Transverse colon (tissue), 4 donors: ENCODE results near the gene CCDC148. TPM values are rescaled to one million over a fixed set of nuclear protein-coding genes. Genes with fewer than 3 reads are reported as not detected.
A peak's percentile ranks its signal among the peaks of the same experiment; 100 is the strongest.

Experiments used
- DNase-seq: peaks from one replicate; pipeline ENCODE4 v3.0.0-alpha.2; 2019
- H3K27ac ChIP-seq, 4 donors: fragments of 200-600 bp; sonication (generic); 2 replicates each; pipeline ENCODE4 v1.5.1; 2016 to 2018; ENCODE audit warnings: inconsistent platforms in 4 of 4
- H3K27me3 ChIP-seq: fragments of 200-600 bp; sonication (generic); 2 replicates; pipeline ENCODE4 v1.5.1; 2017; ENCODE audit warnings: inconsistent platforms
- H3K36me3 ChIP-seq, 4 donors: fragments of 200-600 bp; sonication (generic); 2 replicates each; pipeline ENCODE4 v1.5.1; 2017 to 2019; ENCODE audit warnings: inconsistent platforms in 4 of 4
- H3K4me1 ChIP-seq, 4 donors: fragments of 200-600 bp; sonication (generic); 2 replicates each; pipeline ENCODE4 v1.5.1; 2017 to 2020; ENCODE audit warnings: inconsistent platforms in 4 of 4
- H3K4me3 ChIP-seq, 4 donors: fragments of 200-600 bp; sonication (generic); 1 replicate in 1 of 4; 2 replicates in 3 of 4; pipeline versions ENCODE4 v1.5.1 to v1.6.1; 2017 to 2019; ENCODE audit warnings: inconsistent platforms in 4 of 4
- H3K9me3 ChIP-seq, 2 donors: fragments of 200-600 bp; sonication (generic); 2 replicates each; pipeline ENCODE4 v1.5.1; 2017 to 2019; ENCODE audit warnings: inconsistent platforms in 2 of 2
- EP300 ChIP-seq: sonication (generic); formaldehyde crosslinking; IDR thresholded peaks from one replicate; pipeline ENCODE4 v1.6.1; 2017; ENCODE audit warnings: antibody characterized with exemption, low read depth
- POLR2A ChIP-seq: fragments of 450-650 bp; IDR thresholded peaks from one replicate; pipeline ENCODE4 v1.6.1; 2016; ENCODE audit warnings: antibody characterized with exemption, mild to moderate bottlenecking, moderate library complexity
- POLR2AphosphoS5 ChIP-seq, 3 donors: sonication (generic); formaldehyde crosslinking; IDR thresholded peaks; one replicate each; pipeline ENCODE4 v1.6.1; 2016; ENCODE audit warnings: antibody characterized with exemption in 3 of 3
- WGBS, 2 donors: methylation state at CpG; one replicate each; pipeline ENCODE4 v1.1.5; 2018; ENCODE audit warnings: low coverage in 1 of 2; 5-methylcytosine and 5-hydroxymethylcytosine counted together
- in situ Hi-C, 4 donors: fragments of 200-750 bp; cut with MboI; loops; one replicate each; pipeline versions ENCODE4 v1.15.0 to v1.15.1; 2017; ENCODE audit warnings: low sequenced_read_pairs in 3 of 4, low pct_ligation_motif_present in 1 of 4, low pct_unique_long_range_greater_than_20kb in 1 of 4
- intact Hi-C: fragments of 100-400 bp; cut with DNase I; formaldehyde crosslinking; loops from one replicate; pipeline ENCODE4 v1.15.1; 2023; ENCODE audit warnings: low total_unique reads
- total RNA-seq, 4 donors: library from RNA; depleted of rRNA; stranded (reverse); fragments of >200 nt; gene quantifications; one replicate each; pipeline ENCODE4 v1.1.0, GENCODE V29; 2016
- TF ChIP-seq, protein P1 (sequence below), 5 experiments: fragments of 200-600 bp in 3 of 5; fragments of 450-650 bp in 2 of 5; sonication (generic) in 3 of 5; IDR thresholded peaks; 1 replicate in 2 of 5; 2 replicates in 3 of 5; pipeline ENCODE4 v1.5.1; 2016 to 2017; ENCODE audit warnings: antibody characterized with exemption in 5 of 5, inconsistent platforms in 3 of 5, mild to moderate bottlenecking in 2 of 5, moderate library complexity in 1 of 5

The CCDC148 gene
- total RNA-seq, 4 donors from 2014 or later = 0.48 TPM; not detected in 3

DNA sequence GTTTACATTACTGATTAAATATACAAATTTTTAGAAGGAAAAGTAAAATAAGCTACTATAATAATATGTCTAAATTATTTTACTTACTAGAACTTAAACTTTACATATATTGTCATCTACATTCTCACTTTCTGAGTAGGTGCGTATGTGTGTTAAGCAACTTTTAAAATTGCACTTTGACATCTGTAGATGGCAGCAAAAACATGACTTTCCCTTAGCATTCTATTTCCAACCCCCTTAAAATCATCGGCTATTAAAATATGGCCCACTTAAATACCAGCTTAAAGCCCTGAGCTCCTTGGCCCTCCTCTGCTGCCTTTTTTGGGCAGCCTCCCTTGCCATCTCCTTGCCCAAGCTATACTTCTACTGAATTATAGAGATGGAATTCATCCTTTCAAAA lies 276.9 kb downstream of the CCDC148 start:
- intact Hi-C loops = no loop called here
- no peak for DNase-seq
- 24 to 40% methylated on average over 2 of the region's 2 CpGs for WGBS, 2 donors
- Histone ChIP-seq H3K4me3 (no peak overlapping the region), H3K36me3 (no peaks in the 10 kb centered on the region), H3K27me3 (no peaks in the 10 kb centered on the region), H3K27ac (no peak overlapping the region), H3K4me1 (no peaks in the 10 kb centered on the region), H3K9me3 (no peaks in the 10 kb centered on the region)
- TF ChIP-seq EP300 = no peak
- TF ChIP-seq, protein P1, sequence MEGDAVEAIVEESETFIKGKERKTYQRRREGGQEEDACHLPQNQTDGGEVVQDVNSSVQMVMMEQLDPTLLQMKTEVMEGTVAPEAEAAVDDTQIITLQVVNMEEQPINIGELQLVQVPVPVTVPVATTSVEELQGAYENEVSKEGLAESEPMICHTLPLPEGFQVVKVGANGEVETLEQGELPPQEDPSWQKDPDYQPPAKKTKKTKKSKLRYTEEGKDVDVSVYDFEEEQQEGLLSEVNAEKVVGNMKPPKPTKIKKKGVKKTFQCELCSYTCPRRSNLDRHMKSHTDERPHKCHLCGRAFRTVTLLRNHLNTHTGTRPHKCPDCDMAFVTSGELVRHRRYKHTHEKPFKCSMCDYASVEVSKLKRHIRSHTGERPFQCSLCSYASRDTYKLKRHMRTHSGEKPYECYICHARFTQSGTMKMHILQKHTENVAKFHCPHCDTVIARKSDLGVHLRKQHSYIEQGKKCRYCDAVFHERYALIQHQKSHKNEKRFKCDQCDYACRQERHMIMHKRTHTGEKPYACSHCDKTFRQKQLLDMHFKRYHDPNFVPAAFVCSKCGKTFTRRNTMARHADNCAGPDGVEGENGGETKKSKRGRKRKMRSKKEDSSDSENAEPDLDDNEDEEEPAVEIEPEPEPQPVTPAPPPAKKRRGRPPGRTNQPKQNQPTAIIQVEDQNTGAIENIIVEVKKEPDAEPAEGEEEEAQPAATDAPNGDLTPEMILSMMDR (IDR thresholded peaks at IDR 0.05) = peak in 3 of 5 experiments; percentile 13 to 14 (median 13)
- in situ Hi-C loops = no loop called here

GRCh38 chr2:158178646-158179045 lies 277.9 kb downstream of the CCDC148 start:
- intact Hi-C loops = no loop called here
- Histone ChIP-seq H3K27ac (no peak overlapping the region), H3K4me1 (no peaks in the 10 kb centered on the region), H3K4me3 (no peak overlapping the region), H3K9me3 (no peaks in the 10 kb centered on the region), H3K27me3 (no peaks in the 10 kb centered on the region), H3K36me3 (no peaks in the 10 kb centered on the region)
- 37 to 48% methylated on average over 3 of the region's 3 CpGs for WGBS, 2 donors
- in situ Hi-C loops = no loop called here
- DNase-seq = no peak
- TF ChIP-seq POLR2AphosphoS5 (IDR thresholded peaks at IDR 0.05) = no peak
- TF ChIP-seq EP300 = no peak
- no peak for TF ChIP-seq POLR2A
- TF ChIP-seq, protein P1 (IDR thresholded peaks at IDR 0.05) = no peak

GRCh38 chr2:158174956-158175355 lies 281.6 kb downstream of the CCDC148 start:
- intact Hi-C loops (no loop called here), in situ Hi-C loops (no loop called here)
- H3K36me3 ChIP-seq = no peaks in the 10 kb centered on the region
- H3K4me1 ChIP-seq = no peaks in the 10 kb centered on the region
- 91 to 93% methylated on average over 5 of the region's 5 CpGs for WGBS, 2 donors
- H3K27me3 ChIP-seq = no peaks in the 10 kb centered on the region
- H3K27ac ChIP-seq = no peak overlapping the region
- H3K9me3 ChIP-seq = no peaks in the 10 kb centered on the region
- no peak for DNase-seq
- H3K4me3 ChIP-seq = no peak overlapping the region
- TF ChIP-seq, protein P1 (IDR thresholded peaks at IDR 0.05) = no peak
- TF ChIP-seq EP300 = no peak
- TF ChIP-seq POLR2A = no peak
- no peak for TF ChIP-seq POLR2AphosphoS5 (IDR thresholded peaks at IDR 0.05)

- Histone ChIP-seq H3K4me1 (no peaks in the 10 kb centered on the region), H3K36me3 (no peaks in the 10 kb centered on the region), H3K9me3 (no peaks in the 10 kb centered on the region), H3K4me3 (no peak overlapping the region), H3K27ac (no peak overlapping the region), H3K27me3 (no peaks in the 10 kb centered on the region)
- in situ Hi-C loops (no loop called here), intact Hi-C loops (no loop called here)
- WGBS, 2 donors = 62 to 100% methylated on average over 1 of the region's 1 CpG
- no peak for DNase-seq
- TF ChIP-seq POLR2A = no peak
- TF ChIP-seq, protein P1 (IDR thresholded peaks at IDR 0.05) = no peak
- TF ChIP-seq EP300 = no peak
- no peak for TF ChIP-seq POLR2AphosphoS5 (IDR thresholded peaks at IDR 0.05)
Measured at GRCh38 chr2:158174495-158174894, 282.1 kb downstream of the CCDC148 start.
